GM23338 (cell line): ENCODE results near the gene CIART. TPM values are rescaled to one million over a fixed set of nuclear protein-coding genes. Genes with fewer than 3 reads are reported as not detected.

Source experiments
- ATAC-seq: fragments of 200-7000 bp; cut with Tn5 transposase; 3 replicates; pipeline ENCODE4 v1.9.1; 2020
- DNase-seq: peaks from one replicate; pipeline ENCODE4 v3.0.0-alpha.2; 2015; ENCODE audit warnings: low spot score
- H2AFZ ChIP-seq: fragments of 200-600 bp; sonication (generic); 2 replicates; pipeline ENCODE4 v1.8.0; 2016; ENCODE audit warnings: antibody characterized with exemption, mild to moderate bottlenecking, moderate library complexity
- H3F3A ChIP-seq: fragments of 200-600 bp; sonication (generic); replicated peaks from 2 replicates; pipeline ENCODE4 v1.8.0; 2017; ENCODE audit warnings: antibody characterized with exemption, mixed run types, low read depth
- H3K27ac ChIP-seq: fragments of 200-600 bp; sonication (generic); 2 replicates; pipeline ENCODE4 v1.6.1; 2016; ENCODE audit warnings: low read depth
- H3K27me3 ChIP-seq: fragments of 200-600 bp; sonication (generic); 2 replicates; pipeline ENCODE4 v1.8.0; 2016; ENCODE audit warnings: mild to moderate bottlenecking, mixed run types, moderate library complexity; ENCODE audit not compliant: insufficient read depth
- H3K36me3 ChIP-seq: fragments of 200-600 bp; sonication (generic); 2 replicates; pipeline ENCODE4 v1.8.0; 2016; ENCODE audit warnings: mild to moderate bottlenecking; ENCODE audit not compliant: insufficient read depth
- H3K4me1 ChIP-seq: fragments of 200-600 bp; sonication (generic); 2 replicates; pipeline ENCODE4 v1.8.0; 2016; ENCODE audit warnings: mild to moderate bottlenecking, moderate library complexity; ENCODE audit not compliant: insufficient read depth
- H3K4me2 ChIP-seq: fragments of 200-600 bp; sonication (generic); 2 replicates; pipeline ENCODE4 v1.7.1; 2017; ENCODE audit warnings: mixed run types
- H3K4me3 ChIP-seq: fragments of 200-600 bp; sonication (generic); 2 replicates; pipeline ENCODE4 v1.6.1; 2016; ENCODE audit warnings: mixed run types
- H3K79me2 ChIP-seq: fragments of 200-600 bp; sonication (generic); replicated peaks from 2 replicates; pipeline ENCODE4 v1.8.0; 2017; ENCODE audit warnings: mild to moderate bottlenecking; ENCODE audit not compliant: insufficient read depth
- H3K9me2 ChIP-seq: fragments of 200-600 bp; sonication (generic); 2 replicates; pipeline ENCODE4 v1.8.0; 2017; ENCODE audit not compliant: insufficient read depth
- H4K20me1 ChIP-seq: fragments of 200-600 bp; sonication (generic); replicated peaks from 2 replicates; pipeline ENCODE4 v1.8.0; 2017; ENCODE audit warnings: mild to moderate bottlenecking; ENCODE audit not compliant: insufficient read depth
- H3K27ac Mint-ChIP-seq: 2 replicates; pipeline ENCODE4 v1.8.0; 2020; ENCODE audit warnings: inconsistent platforms, mild to moderate bottlenecking, moderate library complexity, mixed read lengths
- H3K27me3 Mint-ChIP-seq: 3 replicates; pipeline ENCODE4 v1.8.0; 2022; ENCODE audit warnings: low read depth, mild to moderate bottlenecking, moderate library complexity, mixed read lengths, inconsistent platforms; ENCODE audit not compliant: insufficient read depth, poor library complexity
- H3K36me3 Mint-ChIP-seq: 3 replicates; pipeline ENCODE4 v1.8.0; 2021; ENCODE audit warnings: low read depth, mild to moderate bottlenecking, inconsistent platforms, moderate library complexity, mixed read lengths
- H3K4me1 Mint-ChIP-seq: 3 replicates; pipeline ENCODE4 v1.8.0; 2020; ENCODE audit warnings: mild to moderate bottlenecking, inconsistent platforms, mixed read lengths
- H3K4me3 Mint-ChIP-seq: 3 replicates; pipeline ENCODE4 v1.8.0; 2021; ENCODE audit warnings: moderate library complexity, mild to moderate bottlenecking, inconsistent platforms, mixed read lengths
- H3K9me3 Mint-ChIP-seq: 3 replicates; pipeline ENCODE4 v1.8.0; 2020; ENCODE audit warnings: moderate library complexity, mild to moderate bottlenecking, inconsistent platforms, mixed read lengths
- EZH2 ChIP-seq: fragments of 200-600 bp; sonication (generic); IDR thresholded peaks from one replicate; pipeline ENCODE4 v1.8.0; 2017; ENCODE audit warnings: antibody characterized with exemption, mild to moderate bottlenecking, low read depth; ENCODE audit not compliant: unreplicated experiment
- POLR2AphosphoS5 ChIP-seq: IDR thresholded peaks from 2 replicates; pipeline ENCODE4 v1.6.1; 2016; ENCODE audit warnings: antibody characterized with exemption, low read depth
- polyA plus RNA-seq: library from polyadenylated mRNA; unstranded; fragments of >200 nt; fragmentation: Nextera tagmentation; extraction: Ambion mirVana; gene quantifications from 2 replicates; pipeline ENCODE4 v1.2.1, GENCODE V29; 2016
- total RNA-seq: library from RNA; depleted of rRNA; stranded (reverse); fragments of >200 nt; shearing (Covaris generic); gene quantifications from 2 replicates; pipeline ENCODE4 v1.2.3, GENCODE V29; 2014
- TF ChIP-seq, protein P1 (sequence below): fragments of 250-450 bp; sonication (Bioruptor Pico); IDR thresholded peaks from 2 replicates; pipeline ENCODE4 v1.5.0; 2020; ENCODE audit warnings: mild to moderate bottlenecking, moderate library complexity

CIART gene
- total and polyA plus RNA-seq, 2 experiments from 2014 or later = 9.3 to 16.4 TPM

DNA sequence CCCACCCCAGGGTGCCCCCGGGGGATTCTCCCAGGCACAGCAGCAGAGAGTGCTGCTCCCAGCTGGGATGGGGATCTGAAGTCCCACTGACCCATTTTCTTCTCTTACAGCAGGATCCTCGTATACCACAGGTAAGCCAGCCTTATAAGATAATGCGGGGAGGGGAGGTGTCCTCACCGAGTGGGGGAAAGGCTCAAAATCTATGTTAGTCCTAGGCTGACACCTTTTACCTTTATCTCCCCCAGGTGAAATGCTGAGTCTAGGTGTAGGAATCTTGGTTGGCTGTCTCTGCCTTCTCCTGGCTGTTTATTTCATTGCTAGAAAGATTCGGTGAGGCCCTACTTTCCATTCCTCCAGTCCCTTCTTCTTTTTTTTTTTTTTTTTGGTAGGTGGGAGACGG, 18.8 kb upstream of the CIART start:
- no peaks in the 10 kb centered on the region for H3K9me2 ChIP-seq
- peaks cover 28% of the 10 kb centered on the region for H3K4me1 Mint-ChIP-seq

More for the DNA sequence above, 18.8 kb upstream of the CIART start:
- Mint-ChIP-seq H3K4me3 (no peak overlapping the region), H3K36me3 (peaks cover 75% of the 10 kb centered on the region), H3K27ac (no peak overlapping the region), H3K27me3 (peaks cover 28% of the 10 kb centered on the region), H3K9me3 (no peaks in the 10 kb centered on the region; the same call in 2 of the 3 replicates)
- Histone ChIP-seq H3F3A (peaks cover 24% of the 10 kb centered on the region), H3K4me2 (no peak overlapping the region), H3K79me2 (peaks cover 30% of the 10 kb centered on the region), H3K4me3 (no peak overlapping the region), H2AFZ (no peak overlapping the region), H3K27ac (no peak overlapping the region), H4K20me1 (peaks cover 10% of the 10 kb centered on the region), H3K36me3 (peaks cover 25% of the 10 kb centered on the region; the same call in 1 of the 2 replicates), H3K27me3 (no peaks in the 10 kb centered on the region), H3K4me1 (peaks cover 23% of the 10 kb centered on the region)
- ATAC-seq (no peak), DNase-seq (no peak)
- no peak for TF ChIP-seq POLR2AphosphoS5
- TF ChIP-seq EZH2 = no peak
- TF ChIP-seq, protein P1, sequence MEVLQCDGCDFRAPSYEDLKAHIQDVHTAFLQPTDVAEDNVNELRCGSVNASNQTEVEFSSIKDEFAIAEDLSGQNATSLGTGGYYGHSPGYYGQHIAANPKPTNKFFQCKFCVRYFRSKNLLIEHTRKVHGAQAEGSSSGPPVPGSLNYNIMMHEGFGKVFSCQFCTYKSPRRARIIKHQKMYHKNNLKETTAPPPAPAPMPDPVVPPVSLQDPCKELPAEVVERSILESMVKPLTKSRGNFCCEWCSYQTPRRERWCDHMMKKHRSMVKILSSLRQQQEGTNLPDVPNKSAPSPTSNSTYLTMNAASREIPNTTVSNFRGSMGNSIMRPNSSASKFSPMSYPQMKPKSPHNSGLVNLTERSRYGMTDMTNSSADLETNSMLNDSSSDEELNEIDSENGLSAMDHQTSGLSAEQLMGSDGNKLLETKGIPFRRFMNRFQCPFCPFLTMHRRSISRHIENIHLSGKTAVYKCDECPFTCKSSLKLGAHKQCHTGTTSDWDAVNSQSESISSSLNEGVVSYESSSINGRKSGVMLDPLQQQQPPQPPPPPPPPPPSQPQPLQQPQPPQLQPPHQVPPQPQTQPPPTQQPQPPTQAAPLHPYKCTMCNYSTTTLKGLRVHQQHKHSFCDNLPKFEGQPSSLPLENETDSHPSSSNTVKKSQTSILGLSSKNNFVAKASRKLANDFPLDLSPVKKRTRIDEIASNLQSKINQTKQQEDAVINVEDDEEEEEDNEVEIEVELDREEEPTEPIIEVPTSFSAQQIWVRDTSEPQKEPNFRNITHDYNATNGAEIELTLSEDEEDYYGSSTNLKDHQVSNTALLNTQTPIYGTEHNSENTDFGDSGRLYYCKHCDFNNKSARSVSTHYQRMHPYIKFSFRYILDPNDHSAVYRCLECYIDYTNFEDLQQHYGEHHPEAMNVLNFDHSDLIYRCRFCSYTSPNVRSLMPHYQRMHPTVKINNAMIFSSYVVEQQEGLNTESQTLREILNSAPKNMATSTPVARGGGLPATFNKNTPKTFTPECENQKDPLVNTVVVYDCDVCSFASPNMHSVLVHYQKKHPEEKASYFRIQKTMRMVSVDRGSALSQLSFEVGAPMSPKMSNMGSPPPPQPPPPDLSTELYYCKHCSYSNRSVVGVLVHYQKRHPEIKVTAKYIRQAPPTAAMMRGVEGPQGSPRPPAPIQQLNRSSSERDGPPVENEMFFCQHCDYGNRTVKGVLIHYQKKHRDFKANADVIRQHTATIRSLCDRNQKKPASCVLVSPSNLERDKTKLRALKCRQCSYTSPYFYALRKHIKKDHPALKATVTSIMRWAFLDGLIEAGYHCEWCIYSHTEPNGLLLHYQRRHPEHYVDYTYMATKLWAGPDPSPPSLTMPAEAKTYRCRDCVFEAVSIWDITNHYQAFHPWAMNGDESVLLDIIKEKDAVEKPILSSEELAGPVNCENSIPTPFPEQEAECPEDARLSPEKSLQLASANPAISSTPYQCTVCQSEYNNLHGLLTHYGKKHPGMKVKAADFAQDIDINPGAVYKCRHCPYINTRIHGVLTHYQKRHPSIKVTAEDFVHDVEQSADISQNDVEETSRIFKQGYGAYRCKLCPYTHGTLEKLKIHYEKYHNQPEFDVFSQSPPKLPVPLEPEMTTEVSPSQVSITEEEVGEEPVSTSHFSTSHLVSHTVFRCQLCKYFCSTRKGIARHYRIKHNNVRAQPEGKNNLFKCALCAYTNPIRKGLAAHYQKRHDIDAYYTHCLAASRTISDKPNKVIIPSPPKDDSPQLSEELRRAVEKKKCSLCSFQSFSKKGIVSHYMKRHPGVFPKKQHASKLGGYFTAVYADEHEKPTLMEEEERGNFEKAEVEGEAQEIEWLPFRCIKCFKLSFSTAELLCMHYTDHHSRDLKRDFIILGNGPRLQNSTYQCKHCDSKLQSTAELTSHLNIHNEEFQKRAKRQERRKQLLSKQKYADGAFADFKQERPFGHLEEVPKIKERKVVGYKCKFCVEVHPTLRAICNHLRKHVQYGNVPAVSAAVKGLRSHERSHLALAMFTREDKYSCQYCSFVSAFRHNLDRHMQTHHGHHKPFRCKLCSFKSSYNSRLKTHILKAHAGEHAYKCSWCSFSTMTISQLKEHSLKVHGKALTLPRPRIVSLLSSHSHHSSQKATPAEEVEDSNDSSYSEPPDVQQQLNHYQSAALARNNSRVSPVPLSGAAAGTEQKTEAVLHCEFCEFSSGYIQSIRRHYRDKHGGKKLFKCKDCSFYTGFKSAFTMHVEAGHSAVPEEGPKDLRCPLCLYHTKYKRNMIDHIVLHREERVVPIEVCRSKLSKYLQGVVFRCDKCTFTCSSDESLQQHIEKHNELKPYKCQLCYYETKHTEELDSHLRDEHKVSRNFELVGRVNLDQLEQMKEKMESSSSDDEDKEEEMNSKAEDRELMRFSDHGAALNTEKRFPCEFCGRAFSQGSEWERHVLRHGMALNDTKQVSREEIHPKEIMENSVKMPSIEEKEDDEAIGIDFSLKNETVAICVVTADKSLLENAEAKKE = no peak
